Lower leg skin (tissue), 4 donors: ENCODE results near the gene CADPS2. TPM values are rescaled to one million over a fixed set of nuclear protein-coding genes. Genes with fewer than 3 reads are reported as not detected.

Source experiments
- DNase-seq, 2 donors: peaks; one replicate each; pipeline ENCODE4 v3.0.0-alpha.2; 2019; ENCODE audit warnings: low spot score in 2 of 2
- H3K4me3 ChIP-seq: fragments of 200-600 bp; sonication (generic); 2 replicates; pipeline ENCODE4 v1.5.1; 2017; ENCODE audit warnings: mild to moderate bottlenecking, low read depth; ENCODE audit not compliant: poor library complexity, severe bottlenecking
- POLR2A ChIP-seq, 2 donors: fragments of 450-650 bp; IDR thresholded peaks; one replicate each; pipeline ENCODE4 v1.6.1; 2016 to 2017; ENCODE audit warnings: antibody characterized with exemption in 2 of 2, mild to moderate bottlenecking in 1 of 2, moderate library complexity in 1 of 2
- WGBS, 2 donors: methylation state at CpG; one replicate each; pipeline ENCODE4 v1.1.5; 2018; 5-methylcytosine and 5-hydroxymethylcytosine counted together
- intact Hi-C: fragments of 100-400 bp; cut with DNase I; formaldehyde crosslinking; loops from one replicate; pipeline ENCODE4 v1.15.0; 2023; ENCODE audit warnings: low total_unique reads
- total RNA-seq, 4 donors: library from RNA; depleted of rRNA; stranded (reverse); fragments of >200 nt; gene quantifications; one replicate each; pipeline ENCODE4 v1.1.0, GENCODE V29; 2016
- TF ChIP-seq, protein P1 (sequence below), 3 donors: fragments of 450-650 bp; IDR thresholded peaks; one replicate each; pipeline ENCODE4 v1.5.1; 2016; ENCODE audit warnings: antibody characterized with exemption in 3 of 3, mild to moderate bottlenecking in 3 of 3, moderate library complexity in 2 of 3

CADPS2 gene
- total RNA-seq, 4 donors from 2014 or later = 4.1 to 11.6 (median 6.5) TPM

DNA sequence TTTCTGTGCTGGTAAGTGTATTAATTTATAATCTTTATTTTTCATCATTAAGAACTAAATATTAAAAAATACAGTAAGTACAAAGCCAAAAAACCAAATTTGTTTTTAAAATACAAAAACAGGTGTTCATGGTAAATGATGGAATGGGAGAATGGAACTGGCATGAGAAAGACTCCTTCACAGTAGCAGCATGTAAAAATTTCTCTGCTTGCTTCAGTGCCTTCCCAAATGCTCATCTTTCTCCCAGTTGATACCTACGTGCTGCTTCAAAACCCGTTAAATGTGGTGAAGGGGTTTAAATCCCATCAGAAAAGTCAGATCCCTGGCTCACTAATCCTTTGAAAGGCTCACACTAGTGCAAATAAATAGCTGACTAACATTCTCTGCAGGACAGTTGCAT, 191.6 kb downstream of the CADPS2 start:
- intact Hi-C loops = no loop called here
- no peak for DNase-seq
- H3K4me3 ChIP-seq = no peak overlapping the region
- WGBS, 2 donors = 85 to 93% methylated on average over 2 of the region's 2 CpGs
- TF ChIP-seq, protein P1, sequence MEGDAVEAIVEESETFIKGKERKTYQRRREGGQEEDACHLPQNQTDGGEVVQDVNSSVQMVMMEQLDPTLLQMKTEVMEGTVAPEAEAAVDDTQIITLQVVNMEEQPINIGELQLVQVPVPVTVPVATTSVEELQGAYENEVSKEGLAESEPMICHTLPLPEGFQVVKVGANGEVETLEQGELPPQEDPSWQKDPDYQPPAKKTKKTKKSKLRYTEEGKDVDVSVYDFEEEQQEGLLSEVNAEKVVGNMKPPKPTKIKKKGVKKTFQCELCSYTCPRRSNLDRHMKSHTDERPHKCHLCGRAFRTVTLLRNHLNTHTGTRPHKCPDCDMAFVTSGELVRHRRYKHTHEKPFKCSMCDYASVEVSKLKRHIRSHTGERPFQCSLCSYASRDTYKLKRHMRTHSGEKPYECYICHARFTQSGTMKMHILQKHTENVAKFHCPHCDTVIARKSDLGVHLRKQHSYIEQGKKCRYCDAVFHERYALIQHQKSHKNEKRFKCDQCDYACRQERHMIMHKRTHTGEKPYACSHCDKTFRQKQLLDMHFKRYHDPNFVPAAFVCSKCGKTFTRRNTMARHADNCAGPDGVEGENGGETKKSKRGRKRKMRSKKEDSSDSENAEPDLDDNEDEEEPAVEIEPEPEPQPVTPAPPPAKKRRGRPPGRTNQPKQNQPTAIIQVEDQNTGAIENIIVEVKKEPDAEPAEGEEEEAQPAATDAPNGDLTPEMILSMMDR (IDR thresholded peaks at IDR 0.05) = no peak
- no peak for TF ChIP-seq POLR2A (IDR thresholded peaks at IDR 0.05)

DNA sequence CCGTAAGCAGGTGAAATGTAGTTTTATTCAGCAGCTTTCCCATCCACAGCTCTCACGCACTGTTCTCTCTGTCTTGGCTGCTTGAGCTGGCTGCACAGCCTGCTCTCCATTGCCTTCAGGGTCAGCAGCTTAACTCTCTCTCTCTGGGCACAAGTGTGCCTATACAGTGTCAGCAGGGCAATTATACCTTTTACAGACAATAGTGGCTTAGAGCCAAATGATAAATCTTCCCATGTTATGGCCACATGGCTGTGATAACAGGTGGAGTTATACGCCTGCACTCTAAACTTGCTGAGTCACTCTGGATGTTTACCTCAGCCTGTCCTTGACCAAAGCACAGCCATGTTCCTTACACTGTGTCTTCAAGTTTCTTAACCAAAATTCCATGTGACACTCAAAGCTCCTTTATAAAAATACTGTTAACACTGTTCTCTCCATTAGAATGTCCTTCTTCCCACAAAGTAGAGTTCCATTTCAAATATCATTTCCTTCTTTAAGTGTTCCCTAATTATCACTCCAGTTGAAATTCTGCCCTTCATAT, 193.4 kb downstream of the CADPS2 start:
- H3K4me3 ChIP-seq = no peak overlapping the region
- intact Hi-C loops = no loop called here
- no peak for TF ChIP-seq POLR2A (IDR thresholded peaks at IDR 0.05)
- TF ChIP-seq, protein P1 (IDR thresholded peaks at IDR 0.05) = no peak
- 93 to 97% methylated on average over 3 of the region's 3 CpGs for WGBS, 2 donors
- DNase-seq = no peak

DNA sequence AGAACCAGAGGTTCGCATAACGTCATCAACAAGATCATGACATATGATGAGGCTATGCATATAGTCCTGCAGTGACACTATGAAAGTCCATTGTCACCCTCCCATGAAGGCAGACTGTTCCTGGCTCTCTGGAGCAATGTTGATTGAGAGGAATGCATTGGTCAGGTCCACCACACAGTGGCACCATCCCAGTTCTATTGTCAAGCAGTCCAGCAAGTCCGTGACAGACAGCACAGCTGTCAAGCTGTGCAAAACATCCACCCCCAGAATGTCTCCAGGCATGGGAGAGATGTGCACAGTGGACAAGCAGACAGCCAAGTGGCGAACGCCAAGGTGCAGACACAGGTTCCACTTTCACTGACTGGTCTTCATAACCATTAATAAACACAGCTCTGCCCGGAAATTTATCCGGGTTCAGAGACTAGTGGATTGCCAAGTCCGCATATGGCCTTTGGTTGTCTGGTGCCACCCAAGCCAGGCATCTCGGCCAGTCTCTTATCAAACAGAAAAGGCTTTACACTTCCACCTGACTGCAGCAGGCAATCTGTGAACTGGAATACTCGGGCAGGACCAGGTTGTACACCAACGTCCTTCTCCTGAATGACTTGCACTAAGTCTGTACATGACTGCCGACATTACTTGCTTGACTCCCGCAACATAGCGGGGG, 194.6 kb downstream of the CADPS2 start:
- 91 to 95% methylated on average over 11 to 14 of the region's 14 CpGs for WGBS, 2 donors
- no peak for DNase-seq
- TF ChIP-seq, protein P1 (IDR thresholded peaks at IDR 0.05) = no peak
- no peak for TF ChIP-seq POLR2A (IDR thresholded peaks at IDR 0.05)
- intact Hi-C loops = no loop called here
- H3K4me3 ChIP-seq = no peak overlapping the region

DNA sequence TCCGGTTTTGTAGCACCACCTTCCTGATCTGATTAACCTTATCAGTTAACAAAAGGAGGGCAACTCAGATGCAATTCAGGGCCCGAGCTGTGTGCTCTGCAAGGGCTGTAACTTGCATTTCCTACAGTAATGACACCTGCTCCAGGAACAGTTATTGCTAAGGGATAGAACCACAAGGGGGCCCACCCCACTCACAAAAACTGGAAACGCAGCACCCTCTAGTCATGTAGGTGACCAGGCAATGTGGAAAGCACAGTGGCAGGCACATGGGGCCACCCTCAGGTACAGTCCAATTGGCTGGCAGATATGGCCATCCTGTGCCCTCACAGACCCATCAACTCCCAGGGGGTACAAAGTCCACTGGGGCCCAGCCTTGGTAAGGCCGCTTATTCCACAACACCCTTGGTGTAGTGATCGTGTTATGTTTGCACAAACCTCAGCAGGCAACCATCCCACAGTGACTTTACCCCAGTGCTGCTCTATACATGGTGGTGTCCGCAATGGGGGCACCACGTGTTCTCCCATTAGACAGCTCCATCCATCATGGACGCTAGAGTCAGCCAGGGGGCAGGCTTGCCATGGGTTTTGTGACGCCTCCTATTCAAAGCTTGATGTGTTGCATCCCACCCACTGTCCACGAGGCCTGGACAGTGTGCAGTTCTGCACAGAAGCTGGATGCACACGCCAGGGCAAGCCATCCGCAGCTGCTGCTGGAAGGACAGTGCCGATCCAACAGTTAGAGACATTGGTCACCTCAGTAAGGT, 196.7 kb downstream of the CADPS2 start:
- TF ChIP-seq POLR2A (IDR thresholded peaks at IDR 0.05) = no peak
- TF ChIP-seq, protein P1 (IDR thresholded peaks at IDR 0.05) = no peak
- 89 to 91% methylated on average over 13 of the region's 13 CpGs for WGBS, 2 donors
- intact Hi-C loops = no loop called here
- DNase-seq = no peak
- no peak overlapping the region for H3K4me3 ChIP-seq

DNA sequence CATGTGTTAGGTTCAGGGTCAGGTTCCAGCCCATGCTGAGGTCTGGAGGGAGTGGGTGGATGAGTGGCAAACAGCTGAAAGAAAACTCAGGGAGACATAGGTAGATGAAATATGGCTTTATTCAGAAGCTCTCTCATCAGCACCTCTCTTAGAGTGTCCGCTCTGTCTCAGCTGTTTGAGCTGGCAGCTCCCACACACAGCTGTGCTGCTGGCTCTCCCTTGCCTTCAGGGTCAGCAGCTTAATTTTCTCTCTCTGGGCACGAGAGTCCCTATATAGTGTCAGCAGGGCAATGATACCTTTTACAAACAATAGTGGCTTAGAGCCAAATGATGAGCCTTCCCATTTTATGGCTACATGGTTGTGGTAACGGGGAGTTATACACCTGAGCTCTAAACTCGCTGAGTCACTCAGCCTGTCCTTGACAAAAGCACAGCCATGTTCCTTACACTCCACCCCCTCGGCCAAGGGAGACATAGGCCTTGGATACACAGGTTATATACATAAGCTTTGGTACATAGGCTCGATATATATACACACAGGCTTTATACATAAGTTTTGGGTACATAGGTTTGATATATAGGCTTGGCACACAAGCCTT, 197.8 kb downstream of the CADPS2 start:
- TF ChIP-seq POLR2A (IDR thresholded peaks at IDR 0.05) = no peak
- TF ChIP-seq, protein P1 (IDR thresholded peaks at IDR 0.05) = no peak
- H3K4me3 ChIP-seq = no peak overlapping the region
- WGBS, 2 donors = 74 to 79% methylated on average over 6 of the region's 6 CpGs
- intact Hi-C loops = no loop called here
- DNase-seq = no peak
